SK-N-MC (cell line): ENCODE measurements around the gene EID2B.

ENCODE experiments used
- EZH2 ChIP-seq: fragments of 200-600 bp; sonication (generic); IDR thresholded peaks from one replicate; pipeline ENCODE4 v1.6.1; 2017; ENCODE audit warnings: antibody characterized with exemption
- FOXP2 ChIP-seq: optimal IDR thresholded peaks from 2 replicates; pipeline ENCODE3; 2011; ENCODE audit warnings: mild to moderate bottlenecking, moderate library complexity; ENCODE audit not compliant: insufficient read depth; ENCODE audit errors: extremely low read length, control extremely low read depth
- POLR2AphosphoS5 ChIP-seq: IDR thresholded peaks from 2 replicates; pipeline ENCODE4 v1.6.1; 2012; ENCODE audit warnings: mild to moderate bottlenecking, low read depth, low read length, borderline replicate concordance

DNA sequence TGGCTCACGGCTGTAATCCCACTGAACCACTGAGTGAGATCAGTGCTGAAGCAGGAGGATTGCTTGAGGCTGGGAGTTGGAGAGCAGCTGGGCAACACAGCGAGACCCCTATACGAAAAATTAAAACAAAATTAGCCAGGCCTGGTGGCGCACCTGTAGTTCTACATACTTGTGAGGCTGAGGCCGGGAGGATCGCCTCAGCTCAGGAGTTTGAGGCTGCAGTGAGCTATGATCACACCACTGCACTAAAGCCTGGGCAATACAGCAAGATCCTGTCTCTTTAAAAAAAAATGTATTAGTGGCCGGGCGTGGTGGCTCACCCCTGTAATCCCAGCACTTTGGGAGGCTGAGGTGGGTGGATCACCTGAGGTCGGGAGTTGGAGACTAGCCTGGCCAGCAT, 24.0 kb downstream of the EID2B start:
- TF ChIP-seq POLR2AphosphoS5 (no peak), EZH2 (no peak), FOXP2 (no peak)
